H1 (cell line): ENCODE measurements around the gene SERPINE2. TPM values are rescaled to one million over a fixed set of nuclear protein-coding genes. Genes with fewer than 3 reads are reported as not detected.

ENCODE experiments used
- CHD7 ChIP-seq: fragments of 300-600 bp; sonication (generic); IDR thresholded peaks from 2 replicates; pipeline ENCODE4 v1.7.1; 2012; ENCODE audit warnings: low read length, moderate library complexity, mild to moderate bottlenecking, inconsistent platforms; ENCODE audit not compliant: insufficient replicate concordance
- CREB1 ChIP-seq: IDR thresholded peaks from 2 replicates; pipeline ENCODE4 v1.6.1; 2012; ENCODE audit warnings: inconsistent platforms
- EGR1 ChIP-seq: IDR thresholded peaks from 2 replicates; pipeline ENCODE4 v1.6.1; 2011; ENCODE audit warnings: low read depth, low read length, borderline replicate concordance
- FOSL1 ChIP-seq: IDR thresholded peaks from 2 replicates; pipeline ENCODE4 v1.6.1; 2011; ENCODE audit warnings: mild to moderate bottlenecking, low read depth, low read length, moderate library complexity; ENCODE audit not compliant: insufficient read depth
- HDAC2 ChIP-seq, 2 experiments: fragments of 300-600 bp in 1 of 2; sonication (generic) in 1 of 2; IDR thresholded peaks; 2 replicates each; pipeline ENCODE4 v1.6.1; 2011 to 2012; ENCODE audit warnings: low read depth in 2 of 2, low read length in 2 of 2, mild to moderate bottlenecking in 2 of 2, moderate library complexity in 2 of 2, borderline replicate concordance in 1 of 2, inconsistent platforms in 1 of 2
- KDM1A ChIP-seq: fragments of 200-600, 300-600 bp; sonication (generic); IDR thresholded peaks from 2 replicates; pipeline ENCODE4 v1.7.1; 2016; ENCODE audit warnings: mild to moderate bottlenecking, low read length, borderline replicate concordance
- PHF8 ChIP-seq: fragments of 200-600 bp; sonication (generic); conservative IDR thresholded peaks from 2 replicates; pipeline ENCODE4 v1.7.1; 2012; ENCODE audit warnings: low read depth, mild to moderate bottlenecking, inconsistent platforms, low read length, moderate library complexity
- POU5F1 ChIP-seq: IDR thresholded peaks from 2 replicates; pipeline ENCODE4 v1.6.1; 2011; ENCODE audit warnings: low read depth, mild to moderate bottlenecking, low read length, moderate library complexity
- SIX5 ChIP-seq: IDR thresholded peaks from 2 replicates; pipeline ENCODE4 v1.6.1; 2011; ENCODE audit warnings: mild to moderate bottlenecking, low read depth, low read length
- YY1 ChIP-seq: IDR thresholded peaks from 2 replicates; pipeline ENCODE4 v1.6.1; 2011; ENCODE audit warnings: low read depth, mild to moderate bottlenecking, low read length
- polyA plus RNA-seq, 7 experiments: library from polyadenylated mRNA; depleted of rRNA in 3 of 7; stranded (reverse) in 5 of 7; unstranded in 2 of 7; fragments of >200 nt in 5 of 7; fragments of 200-250 nt in 2 of 7; gene quantifications; 1 replicate in 5 of 7; 2 replicates in 1 of 7; 4 replicates in 1 of 7; pipeline versions ENCODE4 v1.2.1 to v1.2.3, GENCODE V29; 2011 to 2013; ENCODE audit warnings: missing spikeins in 2 of 7, mixed read lengths in 2 of 7
- total RNA-seq: library from RNA; stranded (reverse); fragmentation: NEBNext Ultra II Directional; extraction: Animal tissue kit (Norgen Biotek cat#: 25700); gene quantifications from 2 replicates; pipeline ENCODE4 v1.2.1, GENCODE V29; 2021

Gene SERPINE2
- total and polyA plus RNA-seq, 2 of the 8 experiments (the other 6 are each of a cell fraction or from before 2014, with no cell fraction given) = 26.2 to 76.0 TPM

GRCh38 chr2:223957092-223957851, 81.8 kb downstream of the SERPINE2 start, which contains the start of gene MRPL44 (continued):
- TF ChIP-seq CHD7 (peak; percentile 73), YY1 (peak; percentile 98), FOSL1 (no peak), SIX5 (peak; percentile 44; the same call in 1 of the 2 replicates), POU5F1 (0 out of 2 replicates have a peak, but pooled peaks have one; percentile 32), PHF8 (peak; percentile 89), HDAC2 (IDR thresholded peaks at IDR 0.05; ENCODE audit: borderline replicate concordance in 1 of 2, low read depth in 2 of 2, low read length in 2 of 2) (peak; percentile 65 to 87; a peak in 1 of 4 replicates), CREB1 (peak; percentile 75), KDM1A (no peak), EGR1 (peak; percentile 68; the same call in 1 of the 2 replicates)
